Endothelial cell of umbilical vein (primary cell): Measurements from ENCODE around the gene RECK.

ENCODE experiments used
- CTCF ChIP-seq, 2 donors: IDR thresholded peaks; 1 replicate in 1 of 2; 2 replicates in 1 of 2; pipeline ENCODE4 v1.5.1; 2011; ENCODE audit warnings: low read length in 2 of 2, mild to moderate bottlenecking in 2 of 2, moderate library complexity in 2 of 2, control low read depth in 1 of 2, inconsistent platforms in 1 of 2, low read depth in 1 of 2; ENCODE audit not compliant: insufficient read depth in 1 of 2; ENCODE audit errors: extremely low read depth in 1 of 2
- EZH2 ChIP-seq: IDR thresholded peaks from 2 replicates; pipeline ENCODE4 v1.6.1; 2012; ENCODE audit warnings: borderline replicate concordance, low read depth, mild to moderate bottlenecking, moderate library complexity, low read length, inconsistent platforms; ENCODE audit not compliant: severe bottlenecking
- FOS ChIP-seq: IDR thresholded peaks from 2 replicates; pipeline ENCODE4 v1.6.1; 2011; ENCODE audit warnings: mild to moderate bottlenecking, low read length, moderate library complexity, borderline replicate concordance; ENCODE audit not compliant: insufficient read depth
- JUN ChIP-seq: IDR thresholded peaks from 2 replicates; pipeline ENCODE4 v1.6.1; 2011; ENCODE audit warnings: borderline replicate concordance, low read depth; ENCODE audit not compliant: insufficient read length, insufficient read depth
- MAX ChIP-seq: IDR thresholded peaks from 2 replicates; pipeline ENCODE4 v1.6.1; 2011; ENCODE audit not compliant: insufficient read depth, insufficient read length
- POLR2A ChIP-seq: IDR thresholded peaks from 2 replicates; pipeline ENCODE4 v1.6.1; 2012; ENCODE audit warnings: low read depth, mild to moderate bottlenecking, control low read depth, low read length
- POLR2AphosphoS5 ChIP-seq: IDR thresholded peaks from 2 replicates; pipeline ENCODE4 v1.6.1; 2012; ENCODE audit warnings: low read depth, mild to moderate bottlenecking, control low read depth, low read length, moderate library complexity; ENCODE audit not compliant: insufficient read depth

- TF ChIP-seq CTCF (IDR thresholded peaks at IDR 0.05; ENCODE audit: extremely low read depth in 1 of 2, insufficient read depth in 1 of 2, low read depth in 1 of 2, low read length in 2 of 2): no peak
- TF ChIP-seq MAX: no peak
- TF ChIP-seq JUN: no peak
- TF ChIP-seq POLR2A: no peak
- TF ChIP-seq POLR2AphosphoS5: no peak
- TF ChIP-seq FOS: no peak
- no peak for TF ChIP-seq EZH2
These were observed 92.4 kb downstream of the RECK start for GRCh38 chr9:36129139-36129538.
